Measurements from ENCODE around the gene ARHGEF1.

The ARHGEF1 gene

DNA sequence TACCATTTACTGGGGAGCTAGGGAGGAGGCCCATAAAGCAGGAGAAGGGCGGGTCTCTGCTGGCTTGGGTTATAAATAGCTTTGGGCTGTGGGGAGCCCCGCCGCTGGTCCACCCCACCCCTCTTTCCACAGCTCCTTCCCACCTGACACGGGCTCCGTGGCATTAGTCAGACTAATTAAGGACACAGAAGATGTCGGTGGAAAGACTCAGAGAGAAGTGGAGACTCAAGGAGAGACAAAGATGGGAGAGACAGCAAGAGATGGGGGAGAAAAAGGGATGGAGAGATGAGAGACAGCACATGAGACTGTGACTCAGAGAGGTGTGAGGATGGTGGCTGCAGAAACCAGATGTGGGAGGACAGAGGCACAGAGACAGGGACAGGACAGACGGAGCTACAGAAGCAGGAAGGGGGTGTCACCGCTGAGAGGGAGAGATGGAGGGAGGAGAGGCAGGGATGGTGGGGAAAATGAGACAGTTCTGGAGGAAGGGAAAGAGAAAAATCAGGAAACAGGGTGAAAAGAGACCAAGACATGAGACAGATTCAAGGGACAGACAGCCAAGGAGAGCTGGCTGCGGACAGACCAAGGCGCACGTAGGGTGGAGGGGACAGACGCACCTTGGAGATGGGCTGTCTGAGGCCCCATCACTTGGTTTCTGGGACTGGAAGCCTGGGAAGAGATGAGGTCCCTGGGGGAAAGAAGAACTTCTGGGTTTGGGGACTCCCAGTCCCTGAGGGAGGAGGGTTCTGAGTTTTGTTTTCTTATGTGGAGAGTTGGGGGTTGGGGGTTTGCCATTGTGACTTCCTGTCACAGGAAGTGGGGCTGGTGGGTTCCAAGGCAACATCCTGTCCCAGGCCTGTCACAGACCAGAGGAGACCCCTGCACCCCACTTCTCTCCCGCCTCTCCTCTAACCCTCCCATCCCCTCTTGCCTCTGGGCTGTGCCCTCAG is 4.1 kb downstream of the ARHGEF1 start:
- DNase-seq: peak; percentile 82

DNA sequence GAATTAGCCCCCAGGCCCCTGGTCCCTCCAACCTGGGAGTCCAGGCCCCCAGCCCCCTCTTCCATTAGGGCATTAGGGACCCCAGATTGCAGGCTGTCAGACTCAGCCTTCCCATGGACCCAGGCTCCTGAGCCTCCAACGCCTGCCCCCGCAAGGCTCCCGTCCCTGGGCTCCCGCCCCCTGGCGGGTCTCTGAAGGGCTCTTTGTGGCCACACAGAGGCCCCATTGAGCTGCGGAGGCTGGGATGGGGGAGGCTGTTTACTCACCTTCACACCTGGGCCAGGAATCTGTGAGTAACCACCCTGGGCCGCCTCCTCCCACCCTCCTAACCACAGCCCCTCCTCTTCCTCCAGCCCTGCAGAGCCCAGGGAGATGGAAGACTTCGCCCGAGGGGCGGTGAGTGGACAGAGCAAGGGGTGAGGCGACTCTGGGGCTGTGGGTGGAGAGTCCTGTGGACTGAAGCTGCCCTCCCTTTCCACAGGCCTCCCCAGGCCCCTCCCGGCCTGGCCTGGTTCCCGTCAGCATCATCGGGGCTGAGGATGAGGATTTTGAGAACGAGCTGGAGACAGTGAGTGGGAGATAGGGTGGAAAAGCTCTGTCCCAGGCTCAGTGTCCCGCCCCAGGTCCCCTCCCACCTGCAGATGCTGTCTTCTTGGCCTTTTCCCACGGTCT is 4.9 kb downstream of the ARHGEF1 start:
- peak; percentile 84 for DNase-seq

DNA sequence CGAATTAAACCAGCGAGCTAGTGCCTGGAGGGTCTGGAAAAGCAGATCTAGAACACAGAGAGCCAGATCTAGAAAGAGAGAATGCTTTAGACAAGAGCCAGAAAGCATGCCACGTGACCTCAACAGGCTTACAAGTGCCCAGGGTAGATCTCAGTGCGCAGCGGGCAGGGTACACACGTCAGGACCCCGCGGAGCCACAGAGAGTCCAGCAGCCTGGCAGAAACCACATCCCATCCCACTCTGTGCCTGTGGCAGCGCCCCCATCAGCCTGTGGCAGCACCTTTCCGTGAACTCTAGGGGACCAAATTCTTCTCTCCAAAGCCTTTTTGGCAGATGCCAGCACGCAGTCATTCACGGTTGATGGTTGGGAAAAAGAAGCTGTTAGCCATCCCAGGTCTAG is 5.9 kb downstream of the ARHGEF1 start:
- no peak for DNase-seq

DNA sequence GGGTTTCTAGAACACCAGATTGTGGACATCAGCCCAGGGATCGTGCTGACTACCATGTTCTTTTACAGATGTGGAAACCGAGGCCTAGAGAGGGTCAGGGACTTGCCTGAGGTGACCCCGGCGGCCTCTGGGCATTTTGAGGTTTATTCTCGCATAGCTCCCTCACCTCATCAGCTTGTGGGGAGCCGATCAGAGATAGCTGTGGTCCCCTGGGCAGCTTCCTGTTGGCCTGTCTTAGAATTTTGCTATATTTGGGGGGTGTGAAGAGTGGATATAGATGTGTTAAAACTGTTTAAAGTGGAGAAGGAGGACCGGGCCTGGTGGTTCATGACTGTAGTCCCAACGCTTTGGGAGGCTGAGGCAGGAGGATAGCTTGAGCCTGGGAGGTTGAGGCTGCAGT is 6.9 kb downstream of the ARHGEF1 start:
- DNase-seq: no peak

DNA sequence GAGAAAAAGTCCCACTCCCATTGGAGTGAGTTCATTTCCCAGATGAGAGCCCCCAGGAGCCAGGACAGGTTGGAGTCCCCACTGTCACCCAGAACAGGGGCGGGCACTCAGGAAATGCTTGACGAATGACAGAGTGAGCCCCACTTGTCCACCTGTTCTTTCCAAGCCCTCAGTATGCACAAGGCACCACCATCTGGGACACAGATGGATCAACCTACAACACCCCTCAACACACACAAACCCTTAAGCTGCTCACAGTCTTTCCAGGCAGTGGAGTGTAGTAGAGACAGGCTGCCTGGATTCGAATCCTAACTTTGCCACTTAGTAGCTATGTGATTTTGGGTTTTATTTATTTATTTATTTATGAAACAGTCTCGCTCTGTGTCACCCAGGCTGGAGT is 8.0 kb downstream of the ARHGEF1 start:
- no peak for DNase-seq

DNA sequence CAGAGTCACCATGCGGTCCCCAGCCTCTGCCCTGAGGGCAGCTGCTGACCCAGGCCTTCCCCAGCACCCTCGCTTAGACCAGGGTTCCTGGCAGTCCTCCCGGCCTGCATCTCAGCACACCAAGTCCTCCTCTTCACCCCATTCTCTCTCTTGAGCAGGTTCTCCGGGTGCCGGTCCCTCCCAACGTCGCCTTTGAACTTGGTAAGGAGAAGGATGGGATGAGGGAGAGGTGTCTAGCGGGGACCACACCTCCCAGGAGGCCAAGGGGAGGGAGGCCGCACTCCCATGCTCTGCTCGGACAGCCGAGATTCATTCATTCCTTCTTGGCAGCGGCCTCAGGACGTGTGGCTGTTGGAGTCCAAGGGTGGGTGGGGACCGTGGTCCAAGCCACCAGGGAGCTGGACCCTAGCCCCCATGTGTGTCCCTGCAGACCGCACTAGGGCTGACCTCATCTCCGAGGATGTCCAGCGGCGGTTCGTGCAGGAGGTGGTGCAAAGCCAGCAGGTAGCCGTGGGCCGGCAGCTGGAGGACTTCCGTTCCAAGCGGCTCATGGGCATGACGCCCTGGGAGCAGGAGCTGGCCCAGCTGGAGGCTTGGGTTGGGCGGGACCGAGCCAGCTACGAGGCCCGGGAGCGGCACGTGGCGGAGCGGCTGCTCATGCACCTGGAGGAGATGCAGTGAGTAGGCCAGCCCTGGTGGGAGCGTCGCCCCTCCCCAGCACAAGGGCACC is 9.4 kb downstream of the ARHGEF1 start:
- no peak for DNase-seq

DNA sequence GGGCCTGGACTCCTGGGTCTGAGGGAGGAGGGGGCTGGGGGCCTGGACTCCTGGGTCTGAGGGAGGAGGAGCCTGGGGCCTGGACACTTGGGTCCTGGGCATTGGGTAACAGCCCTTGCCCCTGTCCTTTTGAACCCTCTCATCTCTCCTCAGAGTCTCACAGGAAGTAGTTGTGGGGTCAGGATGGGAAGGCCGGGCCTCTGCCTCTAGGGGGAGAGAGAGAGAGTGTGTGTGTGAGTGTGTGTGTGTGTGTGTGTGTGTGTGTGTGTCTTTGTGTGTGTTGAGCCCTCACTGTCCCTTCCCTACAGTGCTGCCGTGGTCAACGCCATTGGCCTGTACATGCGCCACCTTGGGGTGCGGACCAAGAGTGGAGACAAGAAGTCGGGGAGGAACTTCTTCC is 10.9 kb downstream of the ARHGEF1 start:
- no peak for DNase-seq

DNA sequence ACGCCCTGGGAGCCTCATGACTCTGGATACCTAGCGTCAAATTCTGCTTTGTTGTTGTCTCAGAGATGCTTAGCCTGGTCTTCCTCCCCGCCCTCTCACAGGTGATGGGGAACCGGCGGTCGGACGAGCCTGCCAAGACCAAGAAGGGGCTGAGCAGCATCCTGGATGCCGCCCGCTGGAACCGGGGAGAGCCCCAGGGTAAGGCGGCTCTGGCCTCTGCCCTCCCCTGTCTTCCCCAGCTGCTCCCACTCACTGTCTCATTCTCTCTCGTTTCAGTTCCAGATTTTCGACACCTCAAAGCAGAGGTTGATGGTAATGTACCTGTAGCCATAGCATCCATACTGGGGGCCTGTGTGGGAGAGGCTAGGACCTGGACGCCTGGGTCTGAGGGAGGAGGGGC is 11.4 kb downstream of the ARHGEF1 start:
- no peak for DNase-seq

DNA sequence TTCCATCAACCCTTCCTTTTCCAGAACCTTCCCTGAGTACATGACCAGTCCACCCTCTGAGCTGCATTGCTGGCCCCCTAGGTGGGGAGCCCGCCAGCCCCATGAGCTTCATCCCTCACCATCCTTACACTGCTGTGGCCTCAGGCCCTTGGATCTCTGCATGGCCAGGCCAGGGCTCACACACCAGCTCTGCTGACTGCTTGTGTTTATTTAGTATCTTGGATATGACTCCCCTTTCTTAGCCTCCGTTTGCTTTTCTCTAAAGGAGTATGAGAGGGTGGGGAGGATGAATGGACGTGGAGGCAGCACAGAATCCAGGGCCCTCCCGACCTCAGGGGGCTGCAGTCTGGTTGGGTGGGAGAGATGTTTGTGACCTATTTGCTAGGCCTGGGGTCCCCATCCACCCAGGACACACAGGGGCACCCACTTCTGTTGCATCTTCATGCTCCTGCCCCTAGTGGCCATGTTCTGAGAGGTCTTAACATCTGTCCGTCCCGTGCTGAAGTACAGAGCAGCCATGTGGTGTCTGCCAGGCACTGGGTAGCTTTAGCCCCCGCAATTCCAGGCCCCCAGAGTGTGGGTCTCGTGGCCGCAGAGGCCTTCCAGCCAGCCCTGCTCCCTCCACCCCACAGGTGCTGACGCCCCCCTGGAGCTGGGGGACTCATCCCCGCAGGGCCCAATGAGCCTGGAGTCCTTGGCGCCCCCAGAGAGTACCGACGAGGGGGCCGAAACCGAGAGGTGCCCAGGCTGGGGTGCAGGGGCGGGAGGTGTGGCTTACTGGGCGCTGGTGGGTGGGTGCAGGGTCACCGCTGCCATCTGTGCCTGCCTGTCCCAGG is 13.0 kb downstream of the ARHGEF1 start:
- DNase-seq: no peak

DNA sequence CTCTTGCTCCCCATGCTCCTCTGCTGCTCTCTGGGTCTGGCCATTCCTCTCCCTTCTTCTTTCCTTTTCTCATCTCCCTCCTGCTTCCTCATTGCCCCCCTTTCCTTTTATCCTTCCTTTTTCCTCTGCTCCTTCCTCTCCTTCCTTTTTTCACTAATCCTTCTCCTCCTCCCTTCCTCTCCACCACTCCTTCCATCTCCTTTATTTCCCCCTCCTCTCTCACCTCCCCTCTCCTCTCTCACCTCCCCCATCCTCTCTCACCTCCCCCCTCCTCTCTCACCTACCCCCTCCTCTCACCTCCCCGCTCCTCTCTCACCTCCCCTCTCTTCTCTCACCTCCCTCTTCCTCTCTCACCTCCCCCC is 13.6 kb downstream of the ARHGEF1 start:
- no peak for DNase-seq

DNA sequence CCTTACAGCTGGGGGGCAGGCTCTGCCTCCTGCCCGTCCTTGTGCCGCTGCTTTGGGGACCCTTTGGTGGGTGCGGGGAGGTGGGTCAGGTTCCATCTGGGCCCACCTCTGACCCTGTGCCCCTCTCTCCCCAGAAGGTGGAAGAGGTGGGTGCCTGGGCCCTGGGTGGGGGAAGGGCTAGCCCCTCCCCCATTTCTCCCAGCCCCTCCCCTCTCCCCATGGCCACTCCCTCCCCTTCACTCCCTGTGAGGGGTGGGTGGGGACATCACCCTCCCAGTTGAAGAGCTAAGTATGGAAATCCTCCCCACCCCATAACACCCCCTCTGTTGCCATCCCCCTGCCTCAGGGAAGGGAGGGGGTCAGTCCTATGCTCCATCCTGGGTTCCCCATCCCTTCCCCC is 14.2 kb downstream of the ARHGEF1 start:
- DNase-seq: no peak

DNA sequence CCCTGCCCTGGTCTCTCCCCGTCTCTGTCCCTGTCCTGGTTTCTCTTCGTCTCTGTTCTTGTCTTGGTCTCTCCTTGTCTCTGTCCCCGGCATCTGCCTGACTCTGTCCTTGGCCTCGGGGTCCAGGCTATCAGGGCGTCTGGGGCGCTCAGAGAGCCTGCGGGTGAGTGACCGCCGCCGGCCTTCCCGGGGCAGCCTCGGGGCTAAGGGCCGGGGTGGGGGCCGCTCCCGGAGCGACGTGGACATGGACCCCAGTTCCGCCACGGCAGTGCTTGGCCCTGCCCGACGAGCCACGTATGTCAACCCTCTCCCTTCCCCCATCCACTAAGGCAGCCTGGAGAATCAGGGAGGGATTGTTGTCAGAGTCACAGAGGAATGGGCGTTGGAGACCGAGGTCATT is 14.8 kb downstream of the ARHGEF1 start:
- DNase-seq: no peak

DNA sequence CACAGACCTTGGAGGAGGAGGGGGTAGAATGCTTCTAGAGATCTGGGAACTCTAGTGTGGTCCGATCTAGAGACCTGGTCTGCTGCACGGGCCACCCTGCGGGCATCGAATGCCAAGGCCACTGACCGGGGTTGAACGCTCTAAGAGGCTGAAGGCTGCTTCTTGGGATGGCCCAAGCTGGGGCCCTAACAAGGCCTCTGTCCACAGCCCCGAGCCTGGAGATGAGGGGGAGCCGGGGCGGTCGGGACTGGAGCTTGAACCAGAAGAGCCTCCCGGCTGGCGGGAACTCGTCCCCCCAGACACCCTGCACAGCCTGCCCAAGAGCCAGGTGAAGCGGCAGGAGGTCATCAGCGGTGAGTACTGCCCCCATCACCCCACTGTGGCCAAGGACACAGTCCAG is 15.3 kb downstream of the ARHGEF1 start:
- DNase-seq: no peak

DNA sequence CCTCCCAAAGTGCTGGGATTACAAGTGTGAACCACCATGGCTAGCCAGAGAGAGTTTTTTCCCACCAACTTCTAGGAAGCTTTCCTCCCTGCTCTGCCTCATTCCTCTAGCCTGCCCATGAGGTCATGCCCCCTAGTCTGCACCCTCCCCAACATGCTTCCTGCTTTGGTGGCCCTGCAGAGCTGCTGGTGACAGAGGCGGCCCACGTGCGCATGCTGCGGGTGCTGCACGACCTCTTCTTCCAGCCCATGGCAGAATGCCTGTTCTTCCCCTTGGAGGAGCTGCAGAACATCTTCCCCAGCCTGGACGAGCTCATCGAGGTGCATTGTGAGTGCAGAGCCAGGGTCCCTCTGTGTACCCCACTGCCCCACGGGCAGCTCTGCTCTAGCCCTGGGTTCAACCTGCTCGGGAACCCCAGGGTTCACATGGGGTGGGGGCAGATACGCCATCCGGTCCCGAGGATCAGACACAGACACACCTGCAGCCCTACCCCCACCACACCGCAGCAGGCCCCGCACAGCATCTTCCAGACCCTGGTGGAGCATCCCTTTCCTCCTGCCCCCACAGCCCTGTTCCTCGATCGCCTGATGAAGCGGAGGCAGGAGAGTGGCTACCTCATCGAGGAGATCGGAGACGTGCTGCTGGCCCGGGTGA is 18.9 kb downstream of the ARHGEF1 start:
- DNase-seq: no peak

DNA sequence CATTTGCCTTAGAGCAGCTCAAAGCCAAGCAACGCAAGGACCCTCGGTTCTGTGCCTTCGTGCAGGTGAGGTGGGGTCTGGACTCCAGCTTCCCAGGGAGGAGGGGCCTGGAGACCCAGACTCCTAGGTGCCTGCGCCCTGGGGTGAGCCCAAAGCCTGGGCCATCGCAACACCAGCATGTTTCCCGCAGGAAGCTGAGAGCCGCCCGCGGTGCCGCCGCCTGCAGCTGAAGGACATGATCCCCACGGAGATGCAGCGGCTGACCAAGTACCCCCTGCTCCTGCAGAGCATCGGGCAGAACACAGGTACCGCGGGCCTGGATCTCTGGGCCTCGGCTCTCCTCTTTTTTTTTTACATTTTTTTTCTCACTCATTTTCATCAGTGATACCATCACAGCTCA is 19.6 kb downstream of the ARHGEF1 start:
- DNase-seq: no peak

DNA sequence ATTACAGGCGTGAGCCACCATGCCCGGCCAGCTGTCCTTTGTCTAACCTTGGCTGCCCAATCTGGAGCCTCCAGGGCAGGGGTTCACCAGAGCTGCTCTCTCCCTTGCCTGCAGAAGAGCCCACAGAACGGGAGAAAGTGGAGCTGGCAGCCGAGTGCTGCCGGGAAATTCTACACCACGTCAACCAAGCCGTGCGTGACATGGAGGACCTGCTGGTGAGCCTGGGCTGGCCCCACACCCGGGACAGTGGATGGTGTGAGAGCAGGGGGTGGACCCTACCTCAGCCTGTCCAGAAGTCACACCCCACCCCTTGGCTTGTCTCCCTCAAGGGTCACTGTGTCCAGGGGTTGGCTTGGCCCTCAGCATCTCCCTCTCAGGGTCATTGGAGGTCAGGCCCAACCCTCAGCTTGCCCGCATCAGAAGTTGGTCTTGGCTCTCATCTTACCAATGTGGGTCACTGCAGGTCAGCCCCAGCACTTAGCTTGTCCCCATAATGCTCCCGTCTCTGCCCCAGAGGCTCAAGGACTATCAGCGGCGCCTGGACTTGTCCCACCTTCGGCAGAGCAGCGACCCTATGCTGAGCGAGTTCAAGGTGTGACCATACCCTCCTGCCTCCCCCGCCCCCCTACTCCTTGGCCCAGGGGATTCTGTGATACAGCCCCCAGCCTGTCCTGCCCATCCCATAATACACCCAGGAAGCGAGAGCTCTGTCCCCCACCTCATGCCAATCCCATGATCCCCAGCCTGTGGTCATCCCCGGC is 20.4 kb downstream of the ARHGEF1 start:
- DNase-seq: no peak

DNA sequence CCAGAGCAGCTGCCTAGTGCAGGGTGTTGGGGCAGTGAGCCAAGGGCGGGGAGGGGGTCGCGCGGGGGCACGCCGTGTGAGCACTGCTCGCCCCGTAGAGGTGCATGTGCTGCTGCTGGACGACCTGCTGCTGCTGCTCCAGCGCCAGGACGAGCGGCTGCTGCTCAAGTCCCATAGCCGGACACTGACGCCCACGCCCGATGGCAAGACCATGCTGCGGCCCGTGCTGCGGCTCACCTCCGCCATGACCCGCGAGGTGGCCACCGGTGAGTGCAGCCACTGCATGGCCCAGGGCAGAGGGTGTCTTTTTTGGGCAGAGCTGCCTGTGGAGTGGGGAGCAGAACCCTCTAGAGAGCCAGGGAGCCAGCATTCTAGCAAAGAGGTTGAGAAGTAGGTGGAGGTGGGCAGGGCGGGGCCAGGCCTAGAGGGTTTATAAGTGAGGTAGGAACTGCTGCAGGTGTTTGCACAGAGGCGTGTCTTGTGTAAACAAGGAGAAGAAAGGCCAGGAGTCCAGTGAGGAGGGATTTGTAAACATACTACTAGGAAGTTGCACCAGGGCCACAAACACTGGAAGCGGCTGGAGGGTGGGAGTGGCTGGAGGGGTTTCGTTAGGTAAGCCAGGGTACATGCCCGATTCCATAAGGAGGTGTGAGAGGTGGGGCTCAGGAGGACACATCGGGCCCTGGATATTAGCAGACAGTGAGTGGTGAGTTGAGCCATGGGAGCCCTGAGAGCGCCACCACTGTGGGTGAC is 21.3 kb downstream of the ARHGEF1 start:
- DNase-seq: no peak

DNA sequence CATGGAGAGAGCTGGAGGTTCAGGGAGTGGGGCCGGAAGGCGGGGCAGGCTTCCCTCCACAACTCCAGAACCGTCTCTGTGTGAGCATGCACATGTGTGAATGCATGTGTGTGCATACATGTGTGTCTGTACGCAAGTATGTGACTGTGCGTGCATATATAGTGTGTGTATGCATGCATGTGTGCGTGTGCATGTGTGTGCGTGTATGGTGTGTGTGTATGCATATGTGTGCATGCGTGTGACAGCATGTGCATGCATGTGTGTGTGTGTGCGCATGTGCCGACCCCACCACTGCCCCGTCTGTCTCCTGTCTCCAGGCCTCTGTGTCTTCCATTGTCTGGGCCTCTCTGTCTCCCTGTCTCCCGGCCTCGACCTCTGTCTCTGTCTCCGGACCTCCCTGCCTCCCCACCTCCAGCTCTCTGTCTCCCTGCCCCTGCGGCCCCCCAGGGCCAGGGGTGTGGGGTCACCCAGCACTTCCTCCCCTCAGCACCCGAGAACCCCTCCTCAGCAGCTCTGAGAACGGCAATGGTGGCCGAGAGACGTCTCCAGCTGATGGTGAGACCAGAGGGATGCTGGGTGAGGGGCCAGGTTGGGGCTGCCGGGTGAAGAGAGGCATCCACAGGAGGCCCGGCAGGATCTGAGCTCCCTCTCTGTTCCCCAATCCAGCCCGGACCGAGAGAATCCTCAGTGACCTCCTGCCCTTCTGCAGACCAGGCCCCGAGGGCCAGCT is 22.5 kb downstream of the ARHGEF1 start:
- no peak for DNase-seq

DNA sequence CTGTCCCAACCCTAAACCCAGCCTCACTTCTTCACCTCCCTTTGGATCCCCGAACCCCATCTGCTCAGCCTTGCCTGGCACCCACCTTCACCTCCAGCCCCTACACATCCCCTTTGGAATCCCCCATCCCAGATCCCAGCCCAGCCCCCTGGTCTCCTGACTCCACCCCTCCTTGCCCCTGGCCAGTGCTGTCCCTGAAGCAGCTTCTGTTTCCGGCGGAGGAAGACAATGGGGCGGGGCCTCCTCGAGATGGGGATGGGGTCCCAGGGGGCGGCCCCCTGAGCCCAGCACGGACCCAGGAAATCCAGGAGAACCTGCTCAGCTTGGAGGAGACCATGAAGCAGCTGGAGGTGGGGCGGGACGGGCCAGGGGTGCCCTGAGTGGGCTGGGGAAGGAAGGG is 23.3 kb downstream of the ARHGEF1 start:
- no peak for DNase-seq
